NCI-H1092 treated with DMSO at 0.1 percent for 48 hours (cell line): ENCODE results near the gene CCDC201.
A peak's percentile ranks its signal among the peaks of the same experiment; 100 is the strongest.
"Not testable (repeated sequence)": the region's sequence is repeated elsewhere in the genome, so short reads cannot be mapped to it uniquely, and the experiment has no call there.

Experiments used
- DNase-seq: peaks from one replicate; lab custom pipeline; 2025; lab: John Stamatoyannopoulos, UW

Gene CCDC201

GRCh38 chr7:45874408-45875131, 1.7 kb upstream of the CCDC201 start:
- no peak for DNase-seq

DNA sequence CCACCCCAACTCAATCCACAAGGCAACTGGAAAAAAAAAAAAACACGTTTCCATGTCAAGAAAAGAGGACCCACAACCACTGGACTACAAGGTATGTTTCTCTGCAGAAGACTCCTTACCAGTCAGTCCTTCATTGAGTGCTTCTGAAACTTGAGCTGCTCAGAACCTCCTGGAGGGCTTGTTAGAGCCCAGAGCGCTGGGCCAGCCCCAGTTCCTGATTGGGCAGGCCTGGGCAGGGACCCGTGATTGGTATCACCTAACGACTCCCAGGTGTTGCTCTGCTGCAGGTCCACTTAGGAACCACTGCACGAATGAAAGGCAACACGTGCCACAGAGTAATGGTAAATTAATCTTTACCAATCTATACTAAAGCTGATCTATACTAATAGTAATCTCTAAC, 473 bp upstream of the CCDC201 start:
- DNase-seq: no peak

GRCh38 chr7:45872116-45873034, 507 bp downstream of the CCDC201 start:
- DNase-seq: no peak

DNA sequence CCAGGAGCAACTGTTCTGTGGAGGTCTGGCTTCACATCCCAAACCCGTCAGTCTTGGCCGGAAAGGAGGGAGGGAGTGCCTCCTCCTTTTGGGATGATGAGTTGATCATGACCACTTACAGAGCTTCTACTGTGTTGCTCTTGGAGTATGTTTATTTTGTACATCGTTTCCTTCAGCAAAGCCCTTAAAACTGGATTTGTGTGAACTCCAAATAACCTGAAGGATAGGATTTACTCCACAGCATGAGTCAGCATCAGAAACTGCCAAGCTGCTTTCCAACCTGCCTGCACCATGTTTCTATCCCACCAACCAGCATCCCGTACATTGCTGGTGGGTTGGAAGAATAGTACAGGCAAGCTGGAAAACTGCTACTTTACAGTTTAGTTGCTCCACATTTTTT, 3.5 kb downstream of the CCDC201 start:
- no peak for DNase-seq

- DNase-seq: no peak
Measured at GRCh38 chr7:45867471-45867870, 5.4 kb downstream of the CCDC201 start.

GRCh38 chr7:45865594-45866410, 7.1 kb downstream of the CCDC201 start:
- DNase-seq: no peak

GRCh38 chr7:45863715-45864114, 9.2 kb downstream of the CCDC201 start:
- no peak for DNase-seq

DNA sequence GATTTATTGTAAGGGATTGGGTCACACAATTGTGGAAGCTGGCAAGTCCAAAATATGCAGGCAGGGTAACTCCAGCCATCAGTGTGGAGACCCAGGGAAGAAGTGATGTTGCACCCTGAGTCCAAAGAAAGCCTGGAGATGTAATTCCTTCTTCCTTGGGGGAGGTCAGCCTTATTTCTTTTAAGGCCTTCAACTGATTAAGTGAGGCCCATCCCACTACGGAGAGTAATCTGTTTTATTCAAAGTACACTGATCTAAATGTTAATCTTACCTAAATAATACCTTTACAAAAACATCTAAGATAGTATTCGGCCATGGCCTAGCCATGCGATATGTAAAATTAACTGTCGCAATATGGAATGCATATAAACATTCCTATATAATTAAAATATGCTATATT, 16.0 kb downstream of the CCDC201 start:
- DNase-seq: not testable (repeated sequence)

GRCh38 chr7:45855680-45856079, 17.2 kb downstream of the CCDC201 start:
- not testable (repeated sequence) for DNase-seq

DNA sequence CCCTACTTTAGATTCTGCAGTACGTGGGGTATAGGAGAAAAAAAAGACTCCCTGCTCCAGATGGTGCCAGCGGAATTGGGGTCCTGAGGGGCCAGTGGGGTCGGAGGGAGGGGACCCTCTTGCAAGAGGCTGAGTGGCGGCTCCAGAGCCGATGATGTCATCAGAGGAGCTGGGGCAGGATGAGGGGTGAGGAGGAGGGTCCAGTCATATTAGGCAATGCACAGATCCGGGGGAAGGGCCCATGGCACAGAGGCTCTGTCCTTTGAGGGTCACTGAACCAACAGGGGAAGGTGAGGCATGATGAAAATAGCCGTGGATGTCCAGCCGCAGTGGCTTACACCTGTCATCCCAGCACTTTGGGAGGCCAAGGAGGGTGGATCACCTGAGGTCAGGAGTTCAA, 19.4 kb downstream of the CCDC201 start:
- DNase-seq: not testable (repeated sequence)

DNA sequence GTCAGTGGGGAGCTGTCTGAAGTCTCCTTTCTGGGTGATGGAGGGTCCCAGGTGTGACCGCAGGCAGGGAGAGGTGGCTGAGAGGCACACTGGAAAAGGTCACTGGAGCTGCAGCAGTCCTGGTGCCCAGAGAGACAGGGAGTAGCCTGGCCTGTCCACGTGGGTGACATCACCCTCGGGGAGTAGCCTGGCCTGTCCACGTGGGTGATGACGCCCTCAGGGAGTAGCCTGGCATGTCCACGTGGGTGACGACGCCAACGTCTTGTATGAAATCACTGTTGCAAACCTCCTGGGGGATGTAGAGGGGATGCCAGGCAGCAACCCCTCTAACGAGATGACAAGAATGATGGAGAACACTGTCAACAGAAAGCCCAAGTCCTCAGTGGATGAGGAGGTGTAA, 19.9 kb downstream of the CCDC201 start:
- DNase-seq: not testable (repeated sequence)

DNA sequence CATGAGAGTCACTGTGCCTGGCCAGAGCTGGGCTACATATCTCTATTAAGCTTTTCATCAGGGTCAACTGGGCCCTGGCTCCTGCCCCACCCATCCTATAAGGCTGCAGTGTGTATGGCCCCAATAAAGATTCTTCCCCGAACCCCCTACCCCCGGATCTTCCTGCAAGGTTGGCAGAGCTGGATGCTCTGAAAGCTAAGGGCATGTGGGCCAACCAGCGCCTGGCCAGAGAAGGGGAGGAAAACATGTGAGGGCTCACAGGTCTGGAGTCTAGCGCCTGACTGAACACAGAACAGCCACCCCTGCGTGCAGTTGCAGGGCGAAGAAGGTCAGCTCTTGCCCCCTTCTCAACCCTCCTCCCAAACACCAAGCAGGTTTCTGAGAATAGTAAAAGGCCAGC, 24.1 kb downstream of the CCDC201 start:
- not testable (repeated sequence) for DNase-seq

- not testable (repeated sequence) for DNase-seq
Measured at GRCh38 chr7:45846536-45846935, 26.3 kb downstream of the CCDC201 start.

DNA sequence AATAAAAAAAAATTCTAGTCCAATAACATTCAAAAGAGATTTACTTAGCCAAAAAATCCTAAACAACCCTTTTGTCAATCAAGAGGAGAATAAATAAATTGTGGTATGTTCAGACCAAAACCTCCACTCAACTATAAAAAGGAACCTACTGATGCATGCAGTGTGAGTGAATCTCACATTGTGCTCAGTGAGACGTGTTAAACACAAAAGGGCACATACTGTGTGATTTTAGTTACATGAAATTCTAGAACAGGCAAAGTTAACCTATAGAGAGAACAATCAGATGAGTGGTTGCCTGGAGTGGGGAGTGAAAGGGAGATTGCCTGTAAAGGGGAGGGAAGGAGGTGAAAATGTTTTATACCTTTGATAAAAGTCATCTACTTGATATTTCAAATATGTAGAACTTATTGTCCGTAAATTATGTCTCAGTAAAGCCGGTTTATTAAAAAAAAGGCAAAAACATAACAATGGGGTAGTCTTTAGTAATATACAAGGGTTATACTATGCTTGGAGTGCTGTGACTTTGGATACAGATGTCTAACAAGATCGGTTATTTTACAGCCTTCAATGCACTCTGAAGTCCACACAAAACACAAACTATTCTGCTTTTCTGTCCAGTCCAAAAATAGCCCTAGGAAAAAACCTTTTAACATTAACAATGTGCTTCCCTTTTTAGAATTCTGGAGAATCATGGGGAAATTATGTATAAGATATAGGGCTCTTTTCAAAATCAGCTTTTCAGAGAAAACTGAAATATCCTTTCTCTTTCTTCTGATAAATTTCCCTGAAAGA, 30.8 kb downstream of the CCDC201 start:
- DNase-seq: peak; percentile 32

DNA sequence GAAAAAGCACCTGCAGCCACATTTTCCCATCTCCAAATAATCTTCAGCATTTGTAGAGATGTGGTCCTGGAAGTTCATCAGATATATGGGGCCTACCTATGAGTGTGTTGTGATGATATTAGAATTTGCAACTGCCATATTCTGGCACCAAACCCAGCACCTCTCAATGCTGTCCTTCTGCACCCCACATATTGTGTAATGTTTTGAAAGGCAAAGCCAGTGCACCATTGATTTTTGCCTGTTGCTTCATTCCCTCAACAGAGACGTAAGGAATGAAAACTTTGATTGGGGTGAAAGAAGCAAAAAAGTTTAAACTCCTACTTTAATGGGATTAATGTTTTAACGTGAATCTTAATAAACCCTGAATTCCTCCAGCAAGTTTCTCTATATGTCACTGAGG, 34.0 kb downstream of the CCDC201 start:
- DNase-seq: not testable (repeated sequence)

DNA sequence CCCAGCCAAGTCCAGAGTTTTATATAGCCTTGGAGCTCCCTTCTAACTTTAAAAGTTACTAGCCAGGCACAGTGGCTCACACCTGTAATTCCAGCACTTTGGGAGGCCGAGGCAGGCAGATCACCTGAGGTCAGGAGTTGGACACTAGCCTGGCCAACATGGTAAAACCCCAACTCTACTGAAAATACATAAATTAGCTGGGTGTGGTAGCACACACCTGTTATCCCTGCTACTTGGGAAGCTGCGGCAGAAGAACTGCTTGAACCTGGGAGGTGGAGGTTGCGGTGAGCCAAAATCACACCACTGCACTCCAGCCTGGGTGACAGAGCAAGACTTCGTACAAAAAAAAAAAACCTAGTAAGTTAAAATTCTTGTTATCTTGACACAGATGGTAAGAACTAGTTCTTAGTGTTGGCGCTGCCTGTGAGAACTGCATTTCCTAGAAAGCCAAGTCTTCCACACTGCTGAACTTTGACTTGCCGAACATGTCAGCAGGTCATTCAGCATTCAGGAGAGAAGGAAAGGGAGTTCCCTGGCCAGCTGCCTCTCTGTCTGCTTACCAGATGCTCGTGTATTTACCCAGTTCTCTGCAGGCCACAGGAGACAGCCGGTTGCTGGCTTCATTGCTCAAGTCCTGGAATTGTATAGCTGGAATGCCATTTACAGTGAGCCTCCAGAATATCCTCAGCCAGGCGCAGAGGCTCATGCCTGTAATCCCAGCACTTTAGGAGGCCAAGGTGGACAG, 40.3 kb downstream of the CCDC201 start:
- DNase-seq: peak; percentile 26

DNA sequence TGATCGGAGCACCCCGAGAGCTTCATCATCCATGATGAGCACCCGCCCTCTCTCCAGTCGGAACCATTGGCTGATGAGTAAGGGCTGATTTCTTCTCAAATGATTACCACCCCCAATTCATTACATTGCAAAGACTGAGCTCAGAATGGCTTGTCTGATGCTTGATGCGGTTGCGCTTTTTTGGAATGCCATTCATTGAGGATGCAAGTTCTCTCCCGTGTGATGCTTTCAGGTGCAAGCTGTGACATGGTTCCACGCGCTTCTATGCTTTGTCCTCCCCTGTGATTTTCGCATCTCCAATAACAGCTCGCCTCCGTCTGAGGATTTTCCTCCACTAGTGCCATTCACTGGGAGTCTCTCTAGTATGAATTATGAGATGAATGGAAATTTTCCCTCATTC, 43.0 kb downstream of the CCDC201 start:
- DNase-seq: not testable (repeated sequence)

DNA sequence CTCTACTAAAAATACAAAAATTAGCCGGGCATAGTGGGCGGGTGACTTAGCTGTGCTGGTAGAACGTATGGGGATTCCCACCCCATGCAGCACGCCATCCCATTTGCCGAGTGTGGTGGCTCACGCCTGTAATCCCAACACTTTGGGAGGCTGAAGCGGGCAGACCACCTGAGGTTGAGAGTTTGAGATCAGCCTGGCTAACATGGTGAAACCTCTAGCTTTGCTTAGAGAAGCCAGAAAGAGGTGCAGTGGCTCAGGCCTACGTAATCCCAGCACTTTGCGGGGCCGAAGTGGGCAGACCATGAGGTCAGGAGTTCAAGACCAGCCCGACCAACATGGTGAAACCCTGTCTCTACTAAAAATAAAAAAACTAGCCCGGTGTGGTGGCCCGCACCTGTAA, 45.2 kb downstream of the CCDC201 start:
- not testable (repeated sequence) for DNase-seq

- DNase-seq: not testable (repeated sequence)
Measured at GRCh38 chr7:45826550-45826949, 46.3 kb downstream of the CCDC201 start.

DNA sequence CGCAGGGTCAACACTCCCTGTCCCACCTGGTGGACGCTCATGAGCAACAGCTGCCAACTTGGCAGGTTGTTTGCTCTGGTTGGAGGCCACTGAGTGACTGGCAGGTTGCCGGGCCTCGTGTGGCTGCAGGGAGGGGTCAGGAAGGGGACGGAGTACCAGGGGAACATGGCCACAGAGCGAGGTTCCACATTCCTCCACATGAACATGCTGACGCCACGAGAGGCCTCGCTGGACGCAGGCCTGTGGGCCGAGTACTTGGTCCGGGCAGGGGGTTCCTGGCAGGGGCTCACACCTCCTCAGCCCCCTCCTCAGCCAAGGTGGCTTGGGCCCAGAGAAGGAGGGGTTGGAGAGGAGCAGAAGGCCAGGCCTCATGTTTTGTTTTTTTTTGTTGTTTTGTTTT, 54.1 kb downstream of the CCDC201 start:
- DNase-seq: not testable (repeated sequence)

DNA sequence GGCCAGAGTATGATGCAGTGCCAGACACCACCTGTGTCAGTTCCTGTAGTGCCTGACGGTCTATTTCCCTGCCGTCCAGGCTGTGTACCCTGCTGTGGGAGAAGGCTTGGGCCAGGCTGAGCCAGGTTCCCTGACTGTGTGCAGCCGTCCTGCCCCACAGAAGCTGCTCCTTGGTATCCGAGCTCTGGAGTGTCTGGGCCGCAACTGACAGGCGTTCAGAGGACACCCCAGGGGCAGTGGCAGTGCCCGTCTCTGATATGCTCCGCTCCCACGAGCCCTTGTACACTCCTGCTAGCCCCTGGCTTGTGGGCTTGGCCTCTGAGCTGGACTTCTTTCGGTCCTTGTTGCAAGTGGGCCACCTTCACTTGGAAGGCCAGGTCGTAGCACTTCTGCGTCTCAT, 55.0 kb downstream of the CCDC201 start:
- not testable (repeated sequence) for DNase-seq
